COLO668 (cell line): ENCODE measurements around the gene R3HDML.
"Not testable (repeated sequence)": the region's sequence is repeated elsewhere in the genome, so short reads cannot be mapped to it uniquely, and the experiment has no call there.

Experiments used
- DNase-seq: peaks from one replicate; lab custom pipeline; 2025; ENCODE audit not compliant: unreplicated experiment; lab: John Stamatoyannopoulos, UW

The R3HDML gene

DNA sequence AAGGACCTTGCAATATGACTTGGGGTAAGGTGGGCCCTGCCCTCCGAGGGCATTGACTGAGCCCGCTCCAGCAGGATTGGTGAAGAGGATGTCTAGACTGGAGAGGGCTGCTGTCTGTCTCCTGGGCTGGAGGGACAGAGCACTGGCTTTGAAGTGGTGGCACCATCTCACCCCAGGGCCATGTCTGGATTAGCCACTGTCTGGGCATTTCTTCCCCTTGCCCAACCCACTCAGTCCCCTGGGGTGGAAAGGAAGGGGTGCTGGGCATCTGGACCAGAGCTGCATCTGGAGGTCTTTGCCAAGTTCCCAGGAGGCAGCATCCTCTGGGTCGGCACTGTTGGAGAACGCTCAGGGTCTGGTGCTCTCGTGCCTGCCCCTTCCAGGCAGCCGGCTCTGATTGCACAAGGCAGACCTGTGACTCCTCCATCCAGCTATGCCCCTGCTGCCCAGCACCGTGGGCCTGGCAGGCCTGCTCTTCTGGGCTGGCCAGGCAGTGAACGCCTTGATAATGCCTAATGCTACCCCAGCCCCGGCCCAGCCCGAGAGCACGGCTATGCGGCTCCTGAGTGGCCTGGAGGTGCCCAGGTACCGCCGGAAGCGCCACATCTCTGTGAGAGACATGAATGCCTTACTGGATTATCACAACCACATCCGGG, at the start of gene R3HDML:
Gene R3HDML (plus strand): TSS at position 319 of the 656 bp plus-strand sequence. CDS start 115 bp downstream, at position 434.
- DNase-seq, result peak; percentile 75

DNA sequence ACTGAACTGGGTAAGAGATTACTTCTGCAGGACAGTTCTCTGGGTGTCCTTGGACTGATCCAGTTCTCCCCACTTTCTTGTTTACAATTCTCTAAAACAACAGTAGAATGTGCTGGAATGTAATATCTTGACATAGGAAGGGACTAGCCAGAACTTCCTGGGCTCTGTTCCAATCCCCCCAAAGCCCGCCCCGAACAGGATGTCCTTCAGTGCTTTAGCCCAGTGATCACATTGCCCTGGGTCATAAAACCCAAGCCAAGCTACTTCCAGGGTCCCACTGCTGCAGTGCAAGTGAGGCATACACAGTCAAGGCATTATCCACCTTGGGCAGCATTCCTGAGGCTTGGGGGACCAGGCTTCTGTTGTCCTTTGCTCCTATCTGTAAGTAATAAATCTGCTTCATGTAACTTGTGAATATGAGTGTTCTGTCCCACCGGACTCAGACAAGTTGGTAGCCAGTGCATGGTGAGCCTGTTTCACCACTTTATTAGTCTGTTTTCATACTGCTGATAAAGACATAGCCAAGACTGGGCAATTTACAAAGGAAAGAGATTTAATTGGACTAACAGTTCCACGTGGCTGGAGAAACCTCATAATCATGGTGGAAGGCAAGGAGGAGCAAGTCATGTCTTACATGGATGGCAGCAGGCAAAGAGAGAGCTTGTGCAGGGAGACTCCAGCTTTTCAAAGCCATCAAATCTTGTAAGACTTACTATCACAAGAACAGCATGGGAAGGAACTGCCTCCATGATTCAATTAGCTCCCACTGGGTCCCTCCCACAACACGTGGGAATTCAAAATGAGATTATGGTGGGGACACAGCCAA, 49.4 kb upstream of the R3HDML start:
- DNase-seq, result no peak

- DNase-seq, result no peak
These were observed 48.6 kb upstream of the R3HDML start for GRCh38 chr20:44288252-44288651.

DNA sequence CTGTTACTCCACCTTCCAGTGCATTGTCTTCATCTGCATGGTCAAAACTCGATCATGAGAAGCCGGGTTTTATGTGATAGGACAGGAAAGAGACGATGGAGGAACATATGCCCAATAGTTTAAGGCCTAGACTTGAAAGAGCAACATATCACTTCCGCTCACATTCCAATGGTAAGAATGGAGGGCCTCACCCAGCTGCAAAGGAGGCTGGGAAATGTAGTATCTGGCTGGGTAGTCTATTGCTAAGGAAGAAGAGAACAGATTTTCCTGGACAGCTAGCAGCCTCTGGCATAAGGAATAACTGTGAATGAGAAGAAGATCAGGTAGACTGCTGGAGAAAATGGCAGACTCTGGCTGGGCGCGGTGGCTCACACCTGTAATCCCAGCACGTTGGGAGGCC, 45.1 kb upstream of the R3HDML start:
- no peak for DNase-seq

GRCh38 chr20:44296011-44296410, 40.8 kb upstream of the R3HDML start:
- peak; percentile 30 for DNase-seq

DNA sequence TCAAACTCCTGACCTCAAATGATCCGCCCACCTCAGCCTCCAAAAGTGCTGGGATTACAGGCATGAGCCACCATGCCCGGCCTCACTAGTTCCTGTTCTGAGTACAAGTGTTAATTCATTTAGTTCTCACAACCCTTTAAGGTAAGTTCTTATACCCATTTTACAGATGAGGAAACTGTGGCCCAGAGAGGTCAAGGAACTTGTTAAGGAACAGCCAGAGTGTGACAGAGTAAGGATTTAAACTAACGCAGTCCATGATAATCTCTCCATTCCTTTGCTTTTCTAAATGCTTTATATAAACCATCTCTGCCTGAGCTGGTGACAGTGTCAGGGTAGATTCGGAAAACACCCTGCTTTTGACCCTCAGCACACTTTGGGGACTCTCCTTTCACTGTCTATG, 39.1 kb upstream of the R3HDML start:
- no peak for DNase-seq

DNA sequence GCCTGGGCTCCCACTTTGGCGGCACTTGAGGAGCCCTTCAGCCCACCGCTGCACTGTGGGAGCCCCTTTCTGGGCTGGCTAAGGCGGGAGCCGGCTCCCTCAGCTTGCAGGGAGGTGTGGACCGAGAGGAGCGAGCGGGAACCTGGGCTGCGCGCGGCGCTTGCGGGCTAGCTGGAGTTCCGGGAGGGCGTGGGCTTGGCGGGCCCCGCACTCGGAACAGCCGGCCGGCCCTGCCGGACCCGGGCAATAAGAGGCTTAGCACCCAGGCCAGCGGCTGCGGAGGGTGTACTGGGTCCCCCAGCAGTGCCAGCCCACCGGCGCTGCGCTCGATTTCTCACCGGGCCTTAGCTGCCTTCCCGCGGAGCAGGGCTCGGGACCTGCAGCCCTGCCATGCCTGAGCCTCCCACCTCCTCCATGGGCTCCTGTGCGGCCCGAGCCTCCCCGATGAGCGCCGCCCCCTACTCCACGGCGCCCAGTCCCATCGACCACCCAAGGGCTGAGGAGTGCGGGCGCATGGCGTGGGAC, 37.8 kb upstream of the R3HDML start:
- DNase-seq, result not testable (repeated sequence)

- DNase-seq, result no peak
These were observed 35.6 kb upstream of the R3HDML start for GRCh38 chr20:44301285-44301684.

- peak; percentile 34 for DNase-seq
These were observed 34.7 kb upstream of the R3HDML start for GRCh38 chr20:44302026-44302669.

- DNase-seq, result no peak
These were observed 34.1 kb upstream of the R3HDML start for GRCh38 chr20:44302736-44303135.

GRCh38 chr20:44304383-44304782, 32.5 kb upstream of the R3HDML start:
- no peak for DNase-seq

DNA sequence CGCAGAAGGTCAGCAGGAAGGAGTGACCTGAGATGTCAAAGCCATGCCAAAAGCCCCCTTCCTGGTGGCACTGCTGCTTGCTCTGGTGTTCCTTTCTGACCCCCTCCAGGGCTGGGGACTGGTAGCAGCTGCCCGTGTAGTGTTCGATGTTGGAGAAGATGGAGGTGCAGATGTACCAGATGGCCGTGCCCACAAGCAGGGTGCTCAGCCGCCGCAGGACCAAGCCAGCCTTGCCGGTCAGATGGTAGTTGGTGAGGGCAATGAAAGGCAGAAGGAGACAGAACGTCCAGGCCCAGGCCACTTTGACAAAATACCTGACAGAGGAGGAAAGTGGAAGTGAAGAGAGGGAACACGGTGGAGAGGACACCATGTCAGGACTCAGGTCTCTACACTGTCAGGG, 29.9 kb upstream of the R3HDML start:
- no peak for DNase-seq

DNA sequence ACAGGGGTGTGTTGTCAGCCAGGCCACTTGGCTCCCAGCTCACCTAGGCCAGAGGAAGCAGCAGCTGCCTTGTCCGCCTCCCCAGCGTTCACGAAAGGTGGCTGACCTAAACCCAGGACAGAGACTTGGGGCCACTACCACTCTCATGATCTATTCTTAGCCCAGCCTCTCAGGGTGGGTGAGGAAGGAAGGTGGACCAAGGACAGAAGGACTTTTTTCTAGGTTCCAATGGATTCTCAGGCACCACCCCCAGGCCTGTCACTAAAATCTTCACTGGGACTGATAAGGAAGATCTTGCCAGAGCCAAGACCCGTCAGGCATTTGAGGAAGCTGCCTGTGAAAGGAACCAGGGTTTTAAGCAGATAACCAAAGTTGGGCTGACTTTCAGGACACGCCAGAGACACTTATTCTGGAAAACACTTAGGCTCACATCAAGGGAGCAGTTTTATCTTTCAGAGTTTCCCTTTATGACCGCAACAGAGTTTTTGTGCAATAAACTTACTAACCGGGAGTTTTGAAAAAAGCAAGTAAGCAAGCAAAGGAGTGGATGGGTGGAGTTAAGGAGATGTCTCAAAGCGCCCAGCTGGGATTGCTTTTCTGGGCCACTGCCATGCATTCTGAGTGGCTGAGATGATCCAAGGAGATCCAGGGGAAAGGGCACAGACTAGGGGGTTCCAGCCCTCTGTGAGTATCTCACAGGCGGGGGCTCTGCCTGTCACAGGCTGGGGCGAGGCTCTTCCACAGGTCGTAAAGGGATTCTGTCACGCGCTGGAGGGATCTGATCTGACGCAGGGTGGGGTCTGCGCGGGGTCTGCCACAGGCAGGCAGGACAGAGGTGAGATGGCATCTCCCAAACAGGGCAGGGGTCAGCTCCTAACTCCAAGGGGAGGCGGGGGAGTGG, 26.8 kb upstream of the R3HDML start:
- no peak for DNase-seq

DNA sequence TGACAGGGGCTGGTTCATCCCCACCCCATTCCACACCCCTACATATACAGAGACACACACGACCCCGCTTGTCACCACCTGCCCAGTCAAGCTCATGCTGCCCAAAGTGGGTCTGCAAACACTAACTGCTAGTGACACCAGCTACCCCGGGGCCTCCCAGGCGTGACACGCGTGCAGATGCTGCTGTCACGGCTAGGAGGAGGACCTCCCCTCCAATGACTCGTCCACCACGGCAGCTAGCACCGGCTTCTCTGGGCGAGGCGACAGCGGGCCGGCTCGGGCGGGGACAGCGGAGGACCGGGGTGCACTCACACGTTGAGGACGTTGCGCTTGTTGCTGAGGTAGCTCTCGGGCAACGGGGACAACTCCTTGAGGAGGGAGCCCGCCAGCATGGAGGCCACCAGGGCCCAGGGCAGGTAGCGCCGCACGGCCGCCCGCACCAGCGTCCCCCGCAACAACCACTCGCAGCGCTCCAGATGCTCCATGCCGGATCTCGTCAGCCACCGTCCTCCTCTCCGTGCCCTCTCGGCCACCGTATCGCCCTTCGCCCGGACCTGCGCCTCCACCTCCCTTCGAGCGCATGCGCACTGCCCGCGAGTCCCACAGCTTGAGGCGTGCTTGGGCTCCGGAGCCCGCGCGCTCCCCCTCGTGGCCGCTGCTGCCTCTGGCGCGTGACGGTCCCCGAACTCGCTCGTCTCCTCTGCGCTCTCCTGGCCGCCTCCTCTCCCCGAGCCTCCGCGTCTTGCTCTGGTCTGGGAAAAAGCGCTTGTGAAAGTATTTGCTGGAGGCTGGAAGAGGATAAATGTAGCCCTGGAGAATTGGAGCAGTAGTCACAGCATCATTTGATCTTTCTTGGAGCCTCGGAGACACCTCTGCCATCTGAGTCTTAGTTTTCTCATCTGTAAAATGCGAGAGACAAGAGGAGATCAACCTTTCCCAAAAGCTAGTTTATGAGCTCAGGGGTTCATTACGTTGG, 25.9 kb upstream of the R3HDML start, which contains the start of gene FITM2:
Gene FITM2 (minus strand): TSS at position 539 of the 976 bp plus-strand sequence. CDS start 54 bp downstream, at position 485.
- peak; percentile 99 for DNase-seq

DNA sequence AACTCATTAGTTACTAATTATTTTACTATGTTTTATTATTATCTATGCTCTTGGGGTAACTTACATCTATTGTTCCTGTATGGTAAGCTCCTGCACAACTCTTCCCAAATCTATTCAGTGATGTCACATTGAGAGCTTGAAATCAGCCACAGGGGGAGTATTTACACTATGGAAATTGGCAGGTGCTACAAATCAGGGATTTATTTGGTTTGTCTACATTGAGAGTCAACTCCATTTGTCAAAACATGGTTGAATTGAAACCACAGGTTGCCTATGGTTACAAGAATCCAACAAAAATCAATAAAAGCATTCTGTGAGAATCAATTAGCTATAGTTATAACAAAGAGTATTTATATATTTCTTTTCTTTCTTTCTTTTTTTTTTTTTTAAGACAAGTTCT, 22.0 kb upstream of the R3HDML start:
- no peak for DNase-seq

GRCh38 chr20:44319839-44320422, 16.9 kb upstream of the R3HDML start:
- no peak for DNase-seq

GRCh38 chr20:44324343-44324742, 12.5 kb upstream of the R3HDML start:
- DNase-seq, result no peak

DNA sequence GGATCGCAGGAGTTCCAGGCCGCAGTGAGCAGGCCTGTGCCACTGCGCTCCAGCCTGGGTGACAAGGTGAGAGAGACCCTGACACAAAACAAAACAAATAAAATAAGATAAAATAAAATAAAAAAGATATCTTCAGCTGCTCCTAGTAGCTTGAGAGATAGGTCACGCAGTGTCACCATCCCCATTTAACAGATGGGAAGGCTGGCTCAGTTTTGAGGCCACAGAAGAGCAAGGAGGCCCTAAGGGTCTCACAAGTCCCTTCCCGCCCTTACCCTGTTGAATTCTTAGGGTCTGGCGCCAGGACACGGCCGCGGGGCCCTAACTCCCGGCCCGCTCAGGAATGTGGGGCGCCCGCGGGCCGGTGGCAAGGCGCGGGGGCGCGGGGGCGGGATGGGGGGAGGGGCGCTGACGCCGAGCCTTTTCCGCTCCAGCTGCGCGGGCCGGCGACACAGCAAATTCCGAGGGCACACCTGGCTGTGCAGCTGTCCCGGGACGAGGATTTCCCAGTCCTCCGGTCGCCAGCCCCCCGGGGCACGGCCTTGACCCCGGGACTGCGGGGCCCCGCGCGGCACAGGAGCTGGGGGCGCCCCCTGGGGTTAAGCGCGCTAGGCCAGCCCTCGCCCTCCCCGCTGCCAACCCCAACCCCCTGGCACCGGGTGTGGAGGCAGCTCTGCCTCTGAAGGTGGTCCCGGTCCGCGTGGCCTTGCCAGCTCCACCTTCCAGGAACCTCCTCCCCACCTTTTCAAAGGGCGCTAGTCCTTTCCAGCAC, 10.3 kb upstream of the R3HDML start:
- DNase-seq, result no peak
